NOMO-1 treated with DMSO at 0.1 percent for 48 hours (cell line): ENCODE data around the gene FAM180B.
"Not testable (repeated sequence)": the region's sequence is repeated elsewhere in the genome, so short reads cannot be mapped to it uniquely, and the experiment has no call there.

Experiments used
- DNase-seq: peaks from one replicate; lab custom pipeline; 2025; ENCODE audit not compliant: unreplicated experiment; lab: John Stamatoyannopoulos, UW

The FAM180B gene

GRCh38 chr11:47586098-47586855, at the start of gene FAM180B:
Gene FAM180B (plus strand): TSS chr11:47586678. CDS start chr11:47586769, 91 bp downstream.
- DNase-seq = no peak

- DNase-seq = no peak
Observed at GRCh38 chr11:47536915-47537314, 49.6 kb upstream of the FAM180B start.

- no peak for DNase-seq
Observed at GRCh38 chr11:47538741-47539565, 47.5 kb upstream of the FAM180B start.

- DNase-seq = no peak
Observed at GRCh38 chr11:47539681-47540039, 46.8 kb upstream of the FAM180B start.

GRCh38 chr11:47541070-47541469, 45.4 kb upstream of the FAM180B start:
- DNase-seq = no peak

GRCh38 chr11:47545298-47545697, 41.2 kb upstream of the FAM180B start:
- DNase-seq = no peak

GRCh38 chr11:47546274-47546673, 40.2 kb upstream of the FAM180B start:
- not testable (repeated sequence) for DNase-seq

- DNase-seq = peak; percentile 36
Observed at GRCh38 chr11:47550288-47551047, 36.0 kb upstream of the FAM180B start.

GRCh38 chr11:47551086-47551485, 35.4 kb upstream of the FAM180B start:
- peak; percentile 39 for DNase-seq

GRCh38 chr11:47552056-47552565, 34.4 kb upstream of the FAM180B start:
- DNase-seq = peak; percentile 15

GRCh38 chr11:47552566-47553405, 33.7 kb upstream of the FAM180B start, which contains the start of gene CELF1:
Gene CELF1 (minus strand): TSS chr11:47553132. CDS start chr11:47499523, 53,609 bp downstream.
- peak; percentile 89 for DNase-seq

- DNase-seq = no peak
Observed at GRCh38 chr11:47553406-47553743, 33.1 kb upstream of the FAM180B start.

- not testable (repeated sequence) for DNase-seq
Observed at GRCh38 chr11:47557004-47557403, 29.5 kb upstream of the FAM180B start.

- DNase-seq = no peak
Observed at GRCh38 chr11:47558695-47559094, 27.8 kb upstream of the FAM180B start.

- DNase-seq = peak; percentile 36
Observed at GRCh38 chr11:47560426-47560825, 26.1 kb upstream of the FAM180B start.

- not testable (repeated sequence) for DNase-seq
Observed at GRCh38 chr11:47562393-47562792, 24.1 kb upstream of the FAM180B start.

GRCh38 chr11:47564366-47564765, 22.1 kb upstream of the FAM180B start:
- DNase-seq = not testable (repeated sequence)

GRCh38 chr11:47564933-47565339, 21.5 kb upstream of the FAM180B start:
- DNase-seq = no peak

GRCh38 chr11:47565340-47566148, 20.9 kb upstream of the FAM180B start, which contains the start of gene PTPMT1:
Gene PTPMT1 (plus strand): TSS chr11:47565599. CDS start chr11:47565623, 24 bp downstream.
- DNase-seq = peak; percentile 60
